Measurements from ENCODE around the gene PEMT. TPM values are rescaled to one million over a fixed set of nuclear protein-coding genes. Genes with fewer than 3 reads are reported as not detected.

Gene PEMT
- total and polyA plus RNA-seq, 2 of the 8 experiments (the other 6 are each of a cell fraction or from before 2014, with no cell fraction given), result 42.0 to 118 TPM

GRCh38 chr17:17469358-17469757 is 122.2 kb downstream of the PEMT start:
- Histone ChIP-seq H2BK5ac (ENCODE audit: low read depth, low read length) (no peak overlapping the region), H3K4me1 (replicated peaks in 1 of 4; ENCODE audit: control insufficient read depth in 3 of 4, insufficient read depth in 4 of 4, low read length in 3 of 4) (no peaks in the 10 kb centered on the region), H4K8ac (ENCODE audit: extremely low read depth, insufficient read depth, low read length) (no peak overlapping the region), H3K27ac (ENCODE audit: low read depth, low read length) (no peak overlapping the region), H3K27me3 (replicated peaks in 1 of 4; ENCODE audit: control insufficient read depth in 3 of 4, extremely low read depth in 1 of 4, insufficient read depth in 3 of 4, low read length in 3 of 4) (no peaks in the 10 kb centered on the region; a peak in 2 of 7 replicates), H3K79me1 (ENCODE audit: low read depth, low read length) (no peaks in the 10 kb centered on the region), H3K14ac (ENCODE audit: insufficient read length) (no peak overlapping the region), H3K9ac (replicated peaks in 1 of 4; ENCODE audit: extremely low read depth in 1 of 4, low read depth in 3 of 4, low read length in 3 of 4) (no peak overlapping the region), H4K5ac (ENCODE audit: insufficient read length, low read depth, low read length) (no peak overlapping the region), H2BK12ac (ENCODE audit: low read depth, low read length) (no peak overlapping the region), H2AFZ (ENCODE audit: low read length) (no peak overlapping the region), H3K23ac (ENCODE audit: insufficient read length) (no peak overlapping the region), H4K91ac (replicated peaks; ENCODE audit: insufficient read length, low read length) (no peak overlapping the region), H4K20me1 (replicated peaks in 1 of 2; ENCODE audit: control insufficient read depth in 1 of 2, insufficient read depth in 2 of 2, low read length in 2 of 2) (no peaks in the 10 kb centered on the region), H2BK15ac (ENCODE audit: low read length) (no peak overlapping the region), H3K23me2 (ENCODE audit: low read depth, low read length) (no peaks in the 10 kb centered on the region; the same call in 1 of the 2 replicates), H2AK5ac (ENCODE audit: low read depth, low read length) (no peak overlapping the region), H3K4me2 (ENCODE audit: insufficient read depth in 1 of 2, low read depth in 2 of 2, low read length in 2 of 2) (no peak overlapping the region), H3K56ac (replicated peaks; ENCODE audit: insufficient read length, low read depth, low read length) (no peak overlapping the region), H3K36me3 (ENCODE audit: control insufficient read depth in 2 of 4, insufficient read depth in 4 of 4, low read length in 3 of 4) (no peaks in the 10 kb centered on the region), H3K18ac (ENCODE audit: extremely low read depth, low read length) (no peak overlapping the region), H2BK120ac (replicated peaks; ENCODE audit: low read depth, low read length) (no peak overlapping the region), H3K79me2 (ENCODE audit: control insufficient read depth in 1 of 2, insufficient read depth in 2 of 2, low read length in 2 of 2) (no peaks in the 10 kb centered on the region), H3K4me3 (ENCODE audit: extremely low read depth in 1 of 4, insufficient read depth in 2 of 4, low read depth in 3 of 4, low read length in 4 of 4) (no peak overlapping the region), H2BK20ac (ENCODE audit: low read length) (no peak overlapping the region), H3K4ac (replicated peaks; ENCODE audit: insufficient read length, low read depth, low read length) (no peak overlapping the region), H3K9me3 (ENCODE audit: insufficient read depth in 2 of 2, low read depth in 1 of 2, low read length in 1 of 2) (no peaks in the 10 kb centered on the region)
- ChIA-PET POLR2A (ENCODE audit: partially characterized antibody) (no interaction called here), CTCF (ENCODE audit: partially characterized antibody) (interaction anchor here (0.8 to 1.0 kb wide), 2 partner anchors 69 to 200 kb away, joined by 3 read pairs; no protein-coding TSS in a partner anchor)
- 86% methylated on average over 4 of the region's 4 CpGs; no CpG with 5 or more reads in 1 of the 2 experiments for WGBS, 2 experiments (ENCODE audit: extremely low coverage in 1 of 2, insufficient coverage in 1 of 2, insufficient read length in 1 of 2, insufficient replicate concordance in 2 of 2, low coverage in 1 of 2, low lambda C conversion rate in 2 of 2, missing lambda C conversion rate in 1 of 2)
- DNase-seq (ENCODE audit: low read depth in 1 of 2, low spot score in 2 of 2) (no peak), FAIRE-seq (no peak)
- TF ChIP-seq RFX5 (IDR thresholded peaks at IDR 0.05; ENCODE audit: borderline replicate concordance, low read depth, low read length) (no peak), CTBP2 (IDR thresholded peaks at IDR 0.05; ENCODE audit: borderline replicate concordance, insufficient read depth, insufficient read length, low read length) (no peak), CHD1 (IDR thresholded peaks at IDR 0.05; ENCODE audit: low read depth, low read length) (no peak), NANOG (IDR thresholded peaks at IDR 0.05; ENCODE audit: insufficient read depth, low read depth, low read length, poor library complexity, severe bottlenecking) (no peak), BACH1 (IDR thresholded peaks at IDR 0.05; ENCODE audit: low read length) (no peak), POU5F1 (IDR thresholded peaks at IDR 0.05; ENCODE audit: low read depth, low read length) (no peak)

Measured in H1 (cell line).